ENCODE measurements around the gene CCDC124.

Gene CCDC124

DNA sequence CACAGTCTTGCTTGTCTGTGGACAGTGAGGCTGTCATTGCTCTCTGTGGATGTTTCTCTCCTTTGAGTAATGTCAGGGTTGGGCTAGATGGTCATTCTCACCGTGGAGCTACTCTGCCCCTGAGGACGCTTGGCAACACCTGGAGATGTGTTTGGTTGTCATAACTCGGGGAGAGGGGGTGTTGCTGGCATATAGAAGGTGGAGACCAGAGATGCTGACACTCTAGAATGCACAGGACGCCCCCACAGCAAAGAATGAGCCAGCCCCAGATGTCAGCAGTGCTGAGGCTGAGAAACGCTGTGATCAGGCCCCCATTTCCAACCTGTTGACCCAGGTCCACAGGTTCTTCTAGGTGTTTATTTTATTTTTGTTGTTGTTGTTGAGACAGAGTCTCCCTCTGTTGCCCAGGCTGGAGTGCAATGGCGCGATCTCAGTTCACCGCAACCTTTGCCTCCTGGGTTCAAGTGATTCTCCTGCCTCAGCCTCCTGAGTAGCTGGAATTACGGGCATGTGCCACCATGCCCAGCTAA lies 4.6 kb downstream of the CCDC124 start:
- Histone ChIP-seq H3F3A (ENCODE audit: insufficient read depth, low read length) (no peaks in the 10 kb centered on the region), H3K4me3 (ENCODE audit: low read depth, low read length, poor library complexity, severe bottlenecking) (no peak overlapping the region), H2AFZ (ENCODE audit: low read length) (no peak overlapping the region), H3K9me2 (ENCODE audit: low read depth, low read length) (no peaks in the 10 kb centered on the region), H3K9ac (ENCODE audit: low read length) (no peak overlapping the region), H3K4me1 (ENCODE audit: insufficient read depth, low read length, severe bottlenecking) (peaks cover 13% of the 10 kb centered on the region), H3K4me2 (ENCODE audit: low read length) (no peak overlapping the region), H3K27ac (ENCODE audit: low read depth, low read length, poor library complexity, severe bottlenecking) (no peak overlapping the region), H4K20me1 (ENCODE audit: insufficient read depth, low read length) (no peaks in the 10 kb centered on the region), H3K27me3 (ENCODE audit: insufficient read depth, low read length) (no peaks in the 10 kb centered on the region), H3K79me2 (ENCODE audit: insufficient read depth, low read length) (0 out of 2 replicates have a peak, but pooled peaks cover 5% of the 10 kb centered on the region), H3K9me3 (ENCODE audit: low read length) (no peaks in the 10 kb centered on the region), H3K36me3 (ENCODE audit: insufficient read depth, low read length) (peaks cover 19% of the 10 kb centered on the region; the same call in 1 of the 2 replicates)
- TF ChIP-seq, protein P1, sequence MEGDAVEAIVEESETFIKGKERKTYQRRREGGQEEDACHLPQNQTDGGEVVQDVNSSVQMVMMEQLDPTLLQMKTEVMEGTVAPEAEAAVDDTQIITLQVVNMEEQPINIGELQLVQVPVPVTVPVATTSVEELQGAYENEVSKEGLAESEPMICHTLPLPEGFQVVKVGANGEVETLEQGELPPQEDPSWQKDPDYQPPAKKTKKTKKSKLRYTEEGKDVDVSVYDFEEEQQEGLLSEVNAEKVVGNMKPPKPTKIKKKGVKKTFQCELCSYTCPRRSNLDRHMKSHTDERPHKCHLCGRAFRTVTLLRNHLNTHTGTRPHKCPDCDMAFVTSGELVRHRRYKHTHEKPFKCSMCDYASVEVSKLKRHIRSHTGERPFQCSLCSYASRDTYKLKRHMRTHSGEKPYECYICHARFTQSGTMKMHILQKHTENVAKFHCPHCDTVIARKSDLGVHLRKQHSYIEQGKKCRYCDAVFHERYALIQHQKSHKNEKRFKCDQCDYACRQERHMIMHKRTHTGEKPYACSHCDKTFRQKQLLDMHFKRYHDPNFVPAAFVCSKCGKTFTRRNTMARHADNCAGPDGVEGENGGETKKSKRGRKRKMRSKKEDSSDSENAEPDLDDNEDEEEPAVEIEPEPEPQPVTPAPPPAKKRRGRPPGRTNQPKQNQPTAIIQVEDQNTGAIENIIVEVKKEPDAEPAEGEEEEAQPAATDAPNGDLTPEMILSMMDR (IDR thresholded peaks at IDR 0.05; ENCODE audit: low read length), result no peak
- no peak for TF ChIP-seq EZH2 (IDR thresholded peaks at IDR 0.05; ENCODE audit: borderline replicate concordance, low read length)

- Histone ChIP-seq H3K4me2 (ENCODE audit: low read length) (no peak overlapping the region), H3K9me2 (ENCODE audit: low read depth, low read length) (no peaks in the 10 kb centered on the region), H3K27ac (ENCODE audit: low read depth, low read length, poor library complexity, severe bottlenecking) (no peak overlapping the region), H3K4me1 (ENCODE audit: insufficient read depth, low read length, severe bottlenecking) (peaks cover 12% of the 10 kb centered on the region), H3K27me3 (ENCODE audit: insufficient read depth, low read length) (no peaks in the 10 kb centered on the region), H3K36me3 (ENCODE audit: insufficient read depth, low read length) (peaks cover 19% of the 10 kb centered on the region; the same call in 1 of the 2 replicates), H2AFZ (ENCODE audit: low read length) (no peak overlapping the region), H3K79me2 (ENCODE audit: insufficient read depth, low read length) (0 out of 2 replicates have a peak, but pooled peaks cover 4% of the 10 kb centered on the region), H4K20me1 (ENCODE audit: insufficient read depth, low read length) (no peaks in the 10 kb centered on the region), H3K4me3 (ENCODE audit: low read depth, low read length, poor library complexity, severe bottlenecking) (no peak overlapping the region), H3F3A (ENCODE audit: insufficient read depth, low read length) (no peaks in the 10 kb centered on the region), H3K9me3 (ENCODE audit: low read length) (no peaks in the 10 kb centered on the region), H3K9ac (ENCODE audit: low read length) (no peak overlapping the region)
- TF ChIP-seq, protein P1 (IDR thresholded peaks at IDR 0.05; ENCODE audit: low read length), result peak; percentile 89
- TF ChIP-seq EZH2 (IDR thresholded peaks at IDR 0.05; ENCODE audit: borderline replicate concordance, low read length), result no peak
Measured at GRCh38 chr19:17938092-17938845, 5.5 kb downstream of the CCDC124 start.

GRCh38 chr19:17942181-17942580 lies 9.4 kb downstream of the CCDC124 start:
- H3K4me1 ChIP-seq (ENCODE audit: insufficient read depth, low read length, severe bottlenecking), result peaks cover 5% of the 10 kb centered on the region
- H4K20me1 ChIP-seq (ENCODE audit: insufficient read depth, low read length), result no peaks in the 10 kb centered on the region
- no peak overlapping the region for H3K27ac ChIP-seq (ENCODE audit: low read depth, low read length, poor library complexity, severe bottlenecking)
- H3K27me3 ChIP-seq (ENCODE audit: insufficient read depth, low read length), result no peaks in the 10 kb centered on the region
- no peak overlapping the region for H2AFZ ChIP-seq (ENCODE audit: low read length)
- no peak overlapping the region for H3K9ac ChIP-seq (ENCODE audit: low read length)
- no peaks in the 10 kb centered on the region for H3K9me3 ChIP-seq (ENCODE audit: low read length)
- H3K4me2 ChIP-seq (ENCODE audit: low read length), result no peak overlapping the region
- H3K79me2 ChIP-seq (ENCODE audit: insufficient read depth, low read length), result no peaks in the 10 kb centered on the region
- TF ChIP-seq EZH2 (IDR thresholded peaks at IDR 0.05; ENCODE audit: borderline replicate concordance, low read length), result no peak
- TF ChIP-seq, protein P1 (IDR thresholded peaks at IDR 0.05; ENCODE audit: low read length), result no peak
- H3K36me3 ChIP-seq (ENCODE audit: insufficient read depth, low read length), result peaks cover 22% of the 10 kb centered on the region; the same call in 1 of the 2 replicates
- H3K9me2 ChIP-seq (ENCODE audit: low read depth, low read length), result no peaks in the 10 kb centered on the region
- H3F3A ChIP-seq (ENCODE audit: insufficient read depth, low read length), result no peaks in the 10 kb centered on the region
- H3K4me3 ChIP-seq (ENCODE audit: low read depth, low read length, poor library complexity, severe bottlenecking), result no peak overlapping the region

Measured in OCI-LY1 (cell line).